NCI-H1436 (cell line): ENCODE data around the gene GARS1.

Experiments used
- DNase-seq: peaks from one replicate; lab custom pipeline; 2025; lab: John Stamatoyannopoulos, UW

GARS1 gene

DNA sequence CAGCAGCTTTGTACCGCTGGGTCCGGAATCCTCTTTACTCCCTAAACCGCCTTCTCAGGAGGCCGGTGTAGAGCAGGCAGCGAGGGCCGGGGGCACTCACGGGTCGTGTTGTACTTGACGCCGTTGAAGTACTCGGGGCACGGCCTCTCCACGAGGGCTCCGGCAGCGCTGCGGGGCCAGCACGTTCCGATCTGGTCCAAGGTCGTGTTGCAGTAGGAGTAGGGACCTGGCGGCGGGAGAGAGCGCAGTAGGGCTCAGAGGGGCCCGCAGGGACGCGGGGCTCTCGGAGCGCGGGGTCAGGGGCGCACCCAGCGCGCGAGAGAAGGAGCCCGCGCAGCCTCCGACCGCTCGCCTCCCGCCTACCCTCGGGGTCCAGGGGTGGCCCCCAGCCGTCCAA lies 87.1 kb downstream of the GARS1 start:
- DNase-seq: no peak

DNA sequence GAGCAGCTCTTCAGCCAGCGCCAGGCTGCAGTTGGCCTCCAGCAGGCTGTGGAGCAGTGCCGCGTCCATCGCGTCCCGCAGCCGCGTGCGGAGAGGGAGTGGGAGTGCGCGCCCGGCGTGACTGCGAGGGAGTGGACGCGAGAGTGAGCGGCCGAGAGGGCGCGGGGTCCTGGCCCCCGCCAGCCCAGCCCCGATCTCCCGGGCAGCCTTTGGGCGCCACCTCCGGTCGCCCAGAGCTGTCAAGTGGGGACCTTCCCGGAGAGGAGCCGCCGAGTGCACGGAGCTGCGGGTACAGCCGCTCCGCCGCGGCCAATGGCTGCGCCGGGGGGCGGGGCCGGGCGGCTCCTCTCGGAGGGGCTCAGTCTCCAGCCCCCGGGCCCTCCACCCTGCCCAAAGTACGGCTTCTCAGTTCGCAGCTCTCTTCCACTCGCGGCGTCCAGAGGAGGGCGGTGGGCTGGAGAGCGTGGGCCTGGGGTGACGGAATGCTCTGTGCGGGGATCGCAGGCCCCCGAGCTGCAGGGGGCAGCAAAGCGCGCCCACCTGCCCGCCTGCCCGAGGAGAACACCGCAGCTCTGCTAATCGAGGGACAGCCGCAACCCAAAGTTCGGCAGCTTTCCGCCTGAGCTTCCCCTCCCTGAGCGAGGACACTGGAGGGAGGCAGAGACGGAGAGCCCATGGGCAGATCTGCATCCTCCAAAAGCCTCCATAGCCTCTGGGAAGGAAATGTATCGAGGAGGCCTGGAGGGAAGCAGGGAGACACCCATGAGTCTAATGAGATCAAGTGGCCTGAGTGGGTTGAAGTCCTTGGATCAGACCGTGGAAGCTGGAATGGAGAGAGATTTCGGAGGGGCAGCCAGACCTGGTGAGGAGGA lies 87.8 kb downstream of the GARS1 start, which contains the start of gene CRHR2:
TSS of gene CRHR2 (minus strand) at position 245 of the 872 bp plus-strand sequence. CDS start at position 69, 176 bp downstream.
- DNase-seq: no peak

DNA sequence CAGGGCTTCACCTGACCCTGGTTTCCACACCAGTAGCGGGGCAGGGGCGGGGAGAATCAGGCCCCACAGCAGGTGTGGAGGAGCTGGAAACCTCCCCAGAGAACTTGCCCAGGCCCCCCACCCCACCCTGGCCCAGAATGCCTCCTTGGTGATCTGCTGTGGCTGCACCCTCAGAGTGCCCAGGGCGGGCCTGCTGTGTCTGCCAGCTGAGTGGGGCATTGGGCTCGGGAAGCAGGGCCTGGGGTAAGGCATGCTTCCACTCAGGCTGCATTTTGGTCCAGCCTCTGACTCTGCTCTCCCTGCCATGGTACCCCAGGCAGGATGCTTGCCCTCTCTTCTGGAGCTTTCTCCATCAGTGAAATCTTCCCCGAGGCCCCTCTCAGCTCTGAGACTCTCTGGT lies 88.6 kb downstream of the GARS1 start:
- no peak for DNase-seq
